Endothelial cell of umbilical vein (primary cell): Measurements from ENCODE around the gene NACAD. TPM values are rescaled to one million over a fixed set of nuclear protein-coding genes. Genes with fewer than 3 reads are reported as not detected.

Experiments used
- BruUV-seq: library from RNA; stranded (reverse); fragments of 400-500 nt; replicated peaks from 2 replicates; lab custom pipeline; 2021; lab: Mats Ljungman, UMichigan
- CTCF ChIA-PET: fragments of 300-600, 350-600 bp; sonication (Branson Sonifier 250); formaldehyde crosslinking; loops from one replicate; lab custom pipeline; 2021; ENCODE audit warnings: antibody characterized with exemption, inconsistent platforms; lab: Charles Lee
- POLR2A ChIA-PET: fragments of 300-600, 350-600 bp; sonication (Branson Sonifier 250); formaldehyde crosslinking; loops from one replicate; lab custom pipeline; 2021; ENCODE audit warnings: antibody characterized with exemption, inconsistent platforms; lab: Charles Lee
- DNase-seq: peaks from one replicate; pipeline ENCODE4 v3.0.0-alpha.2; 2011; ENCODE audit warnings: low read depth, low spot score
- FAIRE-seq: peaks from 2 replicates; lab custom pipeline; 2011; peaks lifted over from hg19 to GRCh38; lab: Jason Lieb, UNC
- H2AFZ ChIP-seq: 2 replicates; pipeline ENCODE4 v1.6.0; 2012; ENCODE audit warnings: low read depth, low read length, control low read depth, inconsistent platforms
- H3K27ac ChIP-seq: 2 replicates; pipeline ENCODE4 v1.5.1; 2011; ENCODE audit warnings: low read depth, mild to moderate bottlenecking, control low read depth, low read length, moderate library complexity; ENCODE audit not compliant: insufficient read depth
- H3K27me3 ChIP-seq, 2 experiments: 2 replicates each; pipeline versions ENCODE4 v1.6.0 to v1.6.1; 2011; ENCODE audit warnings: low read length in 2 of 2, mixed read lengths in 1 of 2; ENCODE audit not compliant: control insufficient read depth in 2 of 2, insufficient read depth in 2 of 2
- H3K36me3 ChIP-seq, 2 experiments: 2 replicates in 1 of 2; 3 replicates in 1 of 2; pipeline ENCODE4 v1.5.1; 2011; ENCODE audit warnings: low read length in 2 of 2, mild to moderate bottlenecking in 1 of 2, moderate library complexity in 1 of 2; ENCODE audit not compliant: control insufficient read depth in 2 of 2, insufficient read depth in 2 of 2; ENCODE audit errors: extremely low read depth in 1 of 2
- H3K4me1 ChIP-seq: 3 replicates; pipeline ENCODE4 v1.5.1; 2011; ENCODE audit warnings: mild to moderate bottlenecking, low read length; ENCODE audit not compliant: control insufficient read depth, insufficient read depth; ENCODE audit errors: extremely low read depth
- H3K4me2 ChIP-seq: 2 replicates; pipeline ENCODE4 v1.6.1; 2011; ENCODE audit warnings: low read length, control low read depth, mixed read lengths; ENCODE audit not compliant: insufficient read depth
- H3K4me3 ChIP-seq, 3 experiments: fragments of 200-600 bp in 1 of 3; sonication (generic), shearing (Covaris generic) in 1 of 3; replicated peaks in 1 of 3; 2 replicates each; pipeline ENCODE4 v1.5.1; 2011 to 2016; ENCODE audit warnings: control low read depth in 3 of 3, low read length in 3 of 3, mild to moderate bottlenecking in 2 of 3, inconsistent platforms in 1 of 3, low read depth in 1 of 3, moderate library complexity in 1 of 3; ENCODE audit not compliant: insufficient read depth in 1 of 3
- H3K79me2 ChIP-seq: 2 replicates; pipeline ENCODE4 v1.6.0; 2012; ENCODE audit warnings: low read length, inconsistent platforms; ENCODE audit not compliant: control insufficient read depth, insufficient read depth
- H3K9ac ChIP-seq: replicated peaks from 2 replicates; pipeline ENCODE3; 2011; ENCODE audit warnings: low read length, control low read depth; ENCODE audit not compliant: insufficient read depth; ENCODE audit errors: extremely low read depth
- H3K9me1 ChIP-seq: replicated peaks from 3 replicates; pipeline ENCODE4 v1.6.0; 2011; ENCODE audit warnings: mild to moderate bottlenecking, low read length; ENCODE audit not compliant: control insufficient read depth, insufficient read depth; ENCODE audit errors: extremely low read depth
- H3K9me3 ChIP-seq: replicated peaks from 2 replicates; pipeline ENCODE4 v1.5.1; 2012; ENCODE audit warnings: low read length, inconsistent platforms; ENCODE audit not compliant: control insufficient read depth, insufficient read depth
- H4K20me1 ChIP-seq: replicated peaks from 2 replicates; pipeline ENCODE3; 2011; ENCODE audit warnings: mild to moderate bottlenecking, low read length; ENCODE audit not compliant: control insufficient read depth, insufficient read depth; ENCODE audit errors: extremely low read depth
- CTCF ChIP-seq, 2 donors: IDR thresholded peaks; 1 replicate in 1 of 2; 2 replicates in 1 of 2; pipeline ENCODE4 v1.5.1; 2011; ENCODE audit warnings: low read length in 2 of 2, mild to moderate bottlenecking in 2 of 2, moderate library complexity in 2 of 2, control low read depth in 1 of 2, inconsistent platforms in 1 of 2, low read depth in 1 of 2; ENCODE audit not compliant: insufficient read depth in 1 of 2; ENCODE audit errors: extremely low read depth in 1 of 2
- EZH2 ChIP-seq: IDR thresholded peaks from 2 replicates; pipeline ENCODE4 v1.6.1; 2012; ENCODE audit warnings: borderline replicate concordance, low read depth, mild to moderate bottlenecking, moderate library complexity, low read length, inconsistent platforms; ENCODE audit not compliant: severe bottlenecking
- FOS ChIP-seq: IDR thresholded peaks from 2 replicates; pipeline ENCODE4 v1.6.1; 2011; ENCODE audit warnings: mild to moderate bottlenecking, low read length, moderate library complexity, borderline replicate concordance; ENCODE audit not compliant: insufficient read depth
- GATA2 ChIP-seq: IDR thresholded peaks from 2 replicates; pipeline ENCODE4 v1.7.0; 2011; ENCODE audit warnings: low read depth, mild to moderate bottlenecking, moderate library complexity, mixed read lengths, low read length; ENCODE audit not compliant: insufficient read length, insufficient read depth
- JUN ChIP-seq: IDR thresholded peaks from 2 replicates; pipeline ENCODE4 v1.6.1; 2011; ENCODE audit warnings: borderline replicate concordance, low read depth; ENCODE audit not compliant: insufficient read length, insufficient read depth
- MAX ChIP-seq: IDR thresholded peaks from 2 replicates; pipeline ENCODE4 v1.6.1; 2011; ENCODE audit not compliant: insufficient read depth, insufficient read length
- MYC ChIP-seq: IDR thresholded peaks from one replicate; pipeline ENCODE4 v1.6.1; 2011; ENCODE audit warnings: mild to moderate bottlenecking, low read depth, low read length
- POLR2A ChIP-seq: IDR thresholded peaks from 2 replicates; pipeline ENCODE4 v1.6.1; 2012; ENCODE audit warnings: low read depth, mild to moderate bottlenecking, control low read depth, low read length
- POLR2AphosphoS5 ChIP-seq: IDR thresholded peaks from 2 replicates; pipeline ENCODE4 v1.6.1; 2012; ENCODE audit warnings: low read depth, mild to moderate bottlenecking, control low read depth, low read length, moderate library complexity; ENCODE audit not compliant: insufficient read depth
- dilution Hi-C: fragments of 300-500 bp; cut with MboI; formaldehyde crosslinking; loops from one replicate; pipeline ENCODE4 v1.15.0; 2019; ENCODE audit warnings: low sequenced_read_pairs; ENCODE audit not compliant: extremely low pct_ligation_motif_present
- intact Hi-C: fragments of 100-400 bp; cut with micrococcal nuclease; formaldehyde crosslinking; loops from one replicate; pipeline ENCODE4 v1.10.0; 2022
- polyA plus RNA-seq, 4 experiments: library from polyadenylated mRNA; depleted of rRNA in 3 of 4; stranded (reverse) in 3 of 4; unstranded in 1 of 4; fragments of >200 nt; gene quantifications; 2 replicates each; pipeline versions ENCODE4 v1.2.1 to v1.2.3, GENCODE V29; 2011 to 2012; ENCODE audit warnings: missing spikeins in 1 of 4
- total RNA-seq: library from RNA; stranded (reverse); gene quantifications from 2 replicates; pipeline ENCODE4 v1.2.3, GENCODE V29; 2021

Gene NACAD
- total and polyA plus RNA-seq, 2 donors (not counting 3 experiments of a cell fraction or from before 2014, with no cell fraction given): 1.4 to 6.6 TPM

DNA sequence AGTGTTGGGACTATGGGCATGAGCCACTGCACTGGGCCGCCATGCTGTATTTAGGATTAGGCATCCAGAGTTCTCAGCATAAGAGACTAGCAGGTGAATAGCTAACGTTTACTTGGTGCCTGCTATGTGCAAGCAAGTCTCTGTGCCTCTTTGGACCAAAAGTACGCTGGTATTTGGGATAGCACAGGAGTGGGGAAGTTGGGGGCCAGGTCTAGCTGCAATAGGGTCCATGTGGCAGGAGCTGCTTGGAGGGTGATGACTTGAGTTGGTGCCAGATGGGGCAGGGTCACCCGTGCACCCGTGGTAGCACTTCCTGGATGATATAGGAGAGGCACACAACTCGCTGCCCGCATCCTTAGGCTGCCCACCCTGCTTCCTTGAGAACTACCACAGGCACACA, 22.4 kb downstream of the NACAD start:
- ChIA-PET CTCF (no interaction called here), POLR2A (no interaction called here)
- Histone ChIP-seq H3K9me3 (no peaks in the 10 kb centered on the region), H2AFZ (no peak overlapping the region), H4K20me1 (peaks cover 2% of the 10 kb centered on the region), H3K9ac (no peak overlapping the region), H3K4me1 (no peaks in the 10 kb centered on the region), H3K4me3 (no peak overlapping the region), H3K79me2 (peaks cover 4% of the 10 kb centered on the region), H3K9me1 (no peaks in the 10 kb centered on the region), H3K36me3 (peaks cover 4 to 19% of the 10 kb centered on the region in 2 experiments), H3K27ac (no peak overlapping the region), H3K27me3 (no peaks in the 10 kb centered on the region), H3K4me2 (no peak overlapping the region)
- intact Hi-C loops: no loop called here
- BruUV-seq: no TSS peak
- no peak for TF ChIP-seq POLR2A
- TF ChIP-seq EZH2: no peak
- TF ChIP-seq CTCF (IDR thresholded peaks at IDR 0.05; ENCODE audit: extremely low read depth in 1 of 2, insufficient read depth in 1 of 2, low read depth in 1 of 2, low read length in 2 of 2): no peak
- TF ChIP-seq POLR2AphosphoS5: no peak
- no peak for TF ChIP-seq FOS
- no peak for TF ChIP-seq MYC
- TF ChIP-seq MAX: no peak
- no peak for TF ChIP-seq JUN
- no peak for TF ChIP-seq GATA2
- FAIRE-seq: no peak
- dilution Hi-C loops: no loop called here
- no peak for DNase-seq
